Mesenchymal stem cell (in vitro differentiated cells and primary cell): Measurements from ENCODE around the gene RNF103.
A peak's percentile ranks its signal among the peaks of the same experiment; 100 is the strongest.

Experiments used
- DNase-seq: peaks from one replicate; pipeline ENCODE4 v3.0.0-alpha.2; 2013
- H2AFZ ChIP-seq: one replicate; pipeline ENCODE4 v1.6.1; 2013; ENCODE audit warnings: low read depth, mild to moderate bottlenecking, control low read depth, inconsistent platforms, low read length, moderate library complexity
- H2AK5ac ChIP-seq: 2 replicates; pipeline ENCODE4 v1.6.1; 2013; ENCODE audit warnings: low read length, moderate library complexity, mild to moderate bottlenecking, inconsistent platforms; ENCODE audit not compliant: severe bottlenecking
- H2BK120ac ChIP-seq: one replicate; pipeline ENCODE4 v1.6.1; 2013; ENCODE audit warnings: low read depth, mild to moderate bottlenecking, inconsistent platforms, low read length, moderate library complexity
- H2BK12ac ChIP-seq, 2 experiments: one replicate each; pipeline ENCODE4 v1.6.1; 2013; ENCODE audit warnings: inconsistent platforms in 2 of 2, low read length in 2 of 2, mild to moderate bottlenecking in 2 of 2, moderate library complexity in 2 of 2, control low read depth in 1 of 2
- H2BK15ac ChIP-seq: one replicate; pipeline ENCODE4 v1.6.1; 2013; ENCODE audit warnings: mild to moderate bottlenecking, low read depth, inconsistent platforms; ENCODE audit not compliant: poor library complexity, severe bottlenecking
- H2BK5ac ChIP-seq: 2 replicates; pipeline ENCODE4 v1.6.1; 2013; ENCODE audit warnings: low read depth, mild to moderate bottlenecking, low read length, control low read depth, inconsistent platforms; ENCODE audit not compliant: poor library complexity, severe bottlenecking
- H3K14ac ChIP-seq, 2 experiments: one replicate each; pipeline ENCODE4 v1.6.1; 2013; ENCODE audit warnings: inconsistent platforms in 2 of 2, low read length in 2 of 2, control low read depth in 1 of 2, mild to moderate bottlenecking in 1 of 2, moderate library complexity in 1 of 2
- H3K18ac ChIP-seq, 2 experiments: one replicate each; pipeline ENCODE4 v1.6.1; 2013; ENCODE audit warnings: inconsistent platforms in 2 of 2, low read length in 2 of 2, control low read depth in 1 of 2, low read depth in 1 of 2, mild to moderate bottlenecking in 1 of 2
- H3K23ac ChIP-seq, 2 experiments: one replicate each; pipeline ENCODE4 v1.6.1; 2013; ENCODE audit warnings: inconsistent platforms in 2 of 2, low read length in 2 of 2, mild to moderate bottlenecking in 2 of 2, moderate library complexity in 2 of 2, control low read depth in 1 of 2
- H3K27ac ChIP-seq: 2 replicates; pipeline ENCODE4 v1.5.1; 2013; ENCODE audit warnings: mild to moderate bottlenecking, moderate library complexity, low read length, control low read depth, inconsistent platforms; ENCODE audit not compliant: poor library complexity, severe bottlenecking
- H3K27me3 ChIP-seq, 2 experiments: 2 replicates each; pipeline versions ENCODE4 v1.6.1 to v1.7.0; 2013; ENCODE audit warnings: low read length in 2 of 2, mild to moderate bottlenecking in 2 of 2, moderate library complexity in 2 of 2, control low read depth in 1 of 2, inconsistent platforms in 1 of 2; ENCODE audit not compliant: control insufficient read depth in 1 of 2, insufficient read depth in 1 of 2
- H3K36me3 ChIP-seq, 2 experiments: 2 replicates each; pipeline versions ENCODE4 v1.6.1 to v1.7.0; 2013; ENCODE audit warnings: low read length in 2 of 2, control low read depth in 1 of 2, inconsistent platforms in 1 of 2, low read depth in 1 of 2, mild to moderate bottlenecking in 1 of 2; ENCODE audit not compliant: insufficient read depth in 2 of 2, control insufficient read depth in 1 of 2
- H3K4ac ChIP-seq, 2 experiments: one replicate each; pipeline ENCODE4 v1.6.1; 2013; ENCODE audit warnings: inconsistent platforms in 2 of 2, low read length in 2 of 2, mild to moderate bottlenecking in 2 of 2, moderate library complexity in 2 of 2, control low read depth in 1 of 2, low read depth in 1 of 2
- H3K4me1 ChIP-seq: 2 replicates; pipeline ENCODE4 v1.6.1; 2013; ENCODE audit warnings: low read depth, low read length, control low read depth; ENCODE audit not compliant: control insufficient read depth, insufficient read depth
- H3K4me2 ChIP-seq: 2 replicates; pipeline ENCODE4 v1.6.1; 2013; ENCODE audit warnings: low read length, mild to moderate bottlenecking, inconsistent platforms; ENCODE audit not compliant: poor library complexity, severe bottlenecking
- H3K4me3 ChIP-seq, 2 experiments: 2 replicates each; pipeline versions ENCODE4 v1.5.1 to v1.7.0; 2013; ENCODE audit warnings: low read length in 2 of 2, mild to moderate bottlenecking in 2 of 2, control low read depth in 1 of 2, low read depth in 1 of 2; ENCODE audit not compliant: insufficient read depth in 1 of 2
- H3K79me1 ChIP-seq: replicated peaks from 2 replicates; pipeline ENCODE4 v1.6.1; 2013; ENCODE audit warnings: mild to moderate bottlenecking, control low read depth, low read length, inconsistent platforms; ENCODE audit not compliant: poor library complexity, severe bottlenecking
- H3K9ac ChIP-seq: 2 replicates; pipeline ENCODE4 v1.7.0; 2013; ENCODE audit warnings: mild to moderate bottlenecking, low read length, moderate library complexity
- H3K9me3 ChIP-seq: 2 replicates; pipeline ENCODE4 v1.7.0; 2013; ENCODE audit warnings: mild to moderate bottlenecking, low read length; ENCODE audit not compliant: control insufficient read depth
- H4K8ac ChIP-seq: one replicate; pipeline ENCODE4 v1.6.1; 2013; ENCODE audit warnings: inconsistent platforms, mild to moderate bottlenecking, low read length, moderate library complexity
- H4K91ac ChIP-seq: one replicate; pipeline ENCODE4 v1.6.1; 2013; ENCODE audit warnings: mild to moderate bottlenecking, low read length, inconsistent platforms
- WGBS: methylation state at CpG from one replicate; pipeline ENCODE4 v1.1.7; 2013; ENCODE audit warnings: mixed read lengths; 5-methylcytosine and 5-hydroxymethylcytosine counted together

The RNF103 gene

GRCh38 chr2:86621280-86621943 lies 2.3 kb downstream of the RNF103 start:
- Histone ChIP-seq H3K4me2 (peak overlapping the region; percentile 10), H2AK5ac (no peak overlapping the region), H2BK15ac (no peak overlapping the region), H3K4me1 (no peaks in the 10 kb centered on the region), H4K8ac (no peak overlapping the region), H3K36me3 (peaks cover 3 to 40% of the 10 kb centered on the region in 2 experiments), H3K27ac (no peak overlapping the region), H4K91ac (no peak overlapping the region), H3K14ac (no peak overlapping the region), H3K18ac (no peak overlapping the region), H2AFZ (no peak overlapping the region), H3K4ac (no peak overlapping the region), H2BK120ac (no peak overlapping the region), H3K23ac (no peak overlapping the region), H3K9me3 (no peaks in the 10 kb centered on the region), H3K4me3 (peak overlapping the region in 1 of 2 experiments; percentile 99), H2BK12ac (no peak overlapping the region), H3K9ac (peak overlapping the region; percentile 94), H3K79me1 (peaks cover 10% of the 10 kb centered on the region), H3K27me3 (no peaks in the 10 kb centered on the region), H2BK5ac (no peak overlapping the region)
- 43% methylated on average over 4 of the region's 6 CpGs for WGBS
- DNase-seq = peak; percentile 11

DNA sequence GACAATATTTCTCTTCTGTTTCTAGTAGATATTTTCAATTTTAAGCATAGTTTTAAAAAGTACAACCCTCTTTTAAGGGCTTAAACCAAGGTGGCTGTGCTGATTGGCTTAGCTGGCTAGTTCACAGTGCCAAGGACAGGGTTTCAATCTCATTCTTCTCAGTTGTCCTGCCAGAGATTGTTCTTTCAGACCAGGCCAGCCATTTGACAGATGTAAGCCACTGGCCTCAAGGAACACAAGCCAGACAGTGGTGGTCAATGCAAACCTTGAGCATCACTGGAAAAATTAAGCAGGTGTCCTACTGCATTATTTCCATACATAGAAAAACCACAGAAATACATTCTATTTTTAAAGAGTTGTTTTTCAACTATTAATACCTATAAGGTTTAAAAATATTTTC lies 5.9 kb downstream of the RNF103 start:
- H3K9me3 ChIP-seq = no peaks in the 10 kb centered on the region

DNA sequence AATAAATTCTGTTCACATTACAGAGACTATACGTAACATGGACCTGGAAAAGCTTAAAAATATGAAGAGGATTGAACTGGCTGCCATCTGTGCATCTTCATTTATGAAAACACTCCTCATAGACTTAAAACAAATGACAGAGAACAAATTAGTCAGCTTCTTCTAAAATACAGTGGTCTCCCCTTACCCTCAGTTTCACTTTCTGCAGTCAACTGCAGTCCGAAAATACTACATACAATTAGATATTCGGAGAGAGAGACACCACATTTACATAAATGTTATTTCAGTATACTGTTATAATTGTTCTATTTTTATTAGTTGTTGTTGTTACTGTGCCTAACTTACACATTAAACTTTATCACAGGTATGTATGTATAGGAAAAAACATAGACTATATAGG lies 6.5 kb downstream of the RNF103 start:
- Histone ChIP-seq H3K23ac (no peak overlapping the region), H2BK120ac (no peak overlapping the region), H4K8ac (no peak overlapping the region), H3K27me3 (no peaks in the 10 kb centered on the region), H3K36me3 (peaks cover 8 to 74% of the 10 kb centered on the region in 2 experiments), H3K4me2 (no peak overlapping the region), H3K79me1 (peaks cover 22% of the 10 kb centered on the region), H4K91ac (no peak overlapping the region), H3K4me3 (no peak overlapping the region), H2AK5ac (no peak overlapping the region), H3K14ac (no peak overlapping the region), H3K9ac (no peak overlapping the region), H3K9me3 (no peaks in the 10 kb centered on the region), H2AFZ (no peak overlapping the region), H3K27ac (no peak overlapping the region), H2BK12ac (no peak overlapping the region), H3K18ac (no peak overlapping the region), H3K4me1 (no peaks in the 10 kb centered on the region), H2BK5ac (no peak overlapping the region), H2BK15ac (no peak overlapping the region), H3K4ac (no peak overlapping the region)
- WGBS = 100% methylated on average over 2 of the region's 3 CpGs
- DNase-seq = no peak

More for the DNA sequence above, 5.9 kb downstream of the RNF103 start:
- Histone ChIP-seq H3K4ac (no peak overlapping the region), H2AFZ (no peak overlapping the region), H4K8ac (no peak overlapping the region), H3K36me3 (peaks cover 8 to 71% of the 10 kb centered on the region in 2 experiments), H3K14ac (no peak overlapping the region), H3K4me3 (no peak overlapping the region), H3K4me2 (no peak overlapping the region), H2BK15ac (no peak overlapping the region), H2BK120ac (no peak overlapping the region), H3K27me3 (no peaks in the 10 kb centered on the region), H3K9ac (no peak overlapping the region), H2BK5ac (no peak overlapping the region), H3K79me1 (peaks cover 22% of the 10 kb centered on the region), H2BK12ac (no peak overlapping the region), H3K4me1 (no peaks in the 10 kb centered on the region), H3K23ac (no peak overlapping the region), H4K91ac (no peak overlapping the region), H3K18ac (no peak overlapping the region), H2AK5ac (no peak overlapping the region), H3K27ac (no peak overlapping the region)
- DNase-seq = no peak

GRCh38 chr2:86616502-86616901 lies 7.2 kb downstream of the RNF103 start:
- Histone ChIP-seq H2BK15ac (no peak overlapping the region), H2BK12ac (no peak overlapping the region), H3K36me3 (peaks cover 8 to 81% of the 10 kb centered on the region in 2 experiments), H3K79me1 (peaks cover 22% of the 10 kb centered on the region), H4K91ac (no peak overlapping the region), H3K18ac (no peak overlapping the region), H3K9ac (no peak overlapping the region), H3K4me1 (no peaks in the 10 kb centered on the region), H3K4me3 (no peak overlapping the region), H3K9me3 (no peaks in the 10 kb centered on the region), H3K27ac (no peak overlapping the region), H2BK120ac (no peak overlapping the region), H3K4ac (no peak overlapping the region), H3K4me2 (no peak overlapping the region), H2AFZ (no peak overlapping the region), H3K27me3 (no peaks in the 10 kb centered on the region), H3K23ac (no peak overlapping the region), H3K14ac (no peak overlapping the region), H4K8ac (no peak overlapping the region), H2BK5ac (no peak overlapping the region), H2AK5ac (no peak overlapping the region)
- no peak for DNase-seq
- 83% methylated on average over 1 of the region's 3 CpGs for WGBS
